ENCODE measurements around the gene HOXB8.

Gene HOXB8

DNA sequence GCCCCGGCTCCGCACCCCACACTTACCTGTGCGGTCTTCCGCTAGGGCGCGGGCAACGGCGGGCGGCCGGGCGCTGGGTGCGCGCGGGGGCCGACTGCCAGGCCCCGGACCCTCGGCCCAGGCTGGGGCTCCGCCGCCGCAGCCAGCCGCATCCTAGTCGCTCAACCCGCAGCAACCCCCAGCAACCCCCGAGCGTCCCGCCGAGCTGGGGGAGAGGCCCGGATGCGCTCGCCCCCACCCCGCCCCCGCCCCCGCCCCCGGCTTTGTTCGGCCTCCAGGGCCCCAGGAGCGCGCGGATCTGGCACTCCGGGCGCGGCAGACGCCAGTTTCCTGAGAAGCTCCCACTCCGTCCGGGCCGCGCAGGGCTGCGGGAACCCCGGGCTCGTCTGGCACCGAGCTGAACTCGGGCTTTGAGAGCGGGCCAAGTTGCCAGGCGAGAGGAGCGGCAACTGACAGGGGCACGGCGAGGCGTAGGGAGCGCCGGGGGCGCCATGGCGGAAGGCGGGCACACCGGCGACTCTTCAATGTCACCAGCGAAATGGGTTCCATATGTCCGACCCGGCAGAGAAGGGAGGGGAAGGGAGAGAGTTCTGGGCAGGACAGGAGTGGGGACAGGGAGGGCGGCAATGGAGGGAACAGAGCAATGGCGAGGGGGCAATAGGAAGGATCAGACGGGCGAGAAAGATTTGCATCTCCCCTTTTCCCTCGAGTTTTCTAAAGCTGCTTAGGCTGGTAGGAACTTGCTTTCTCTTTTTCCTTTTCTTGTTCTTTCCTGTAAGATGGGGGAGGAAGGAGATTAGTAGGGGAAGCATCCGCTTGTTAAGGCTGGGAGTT, 50.7 kb downstream of the HOXB8 start:
- no peaks in the 10 kb centered on the region for H3K79me2 ChIP-seq (ENCODE audit: insufficient read depth, low read depth)
- no peak overlapping the region for H3K4me3 ChIP-seq (IDR thresholded peaks at IDR 0.05; ENCODE audit: insufficient read depth, low read depth, low read length)
- H3K27me3 ChIP-seq (ENCODE audit: insufficient read depth, low read depth) = no peaks in the 10 kb centered on the region
- H3K27ac ChIP-seq = no peak overlapping the region
- no peak overlapping the region for H2AFZ ChIP-seq (ENCODE audit: low read depth)
- H3K36me3 ChIP-seq (ENCODE audit: insufficient read depth) = no peaks in the 10 kb centered on the region
- TF ChIP-seq, protein P1, sequence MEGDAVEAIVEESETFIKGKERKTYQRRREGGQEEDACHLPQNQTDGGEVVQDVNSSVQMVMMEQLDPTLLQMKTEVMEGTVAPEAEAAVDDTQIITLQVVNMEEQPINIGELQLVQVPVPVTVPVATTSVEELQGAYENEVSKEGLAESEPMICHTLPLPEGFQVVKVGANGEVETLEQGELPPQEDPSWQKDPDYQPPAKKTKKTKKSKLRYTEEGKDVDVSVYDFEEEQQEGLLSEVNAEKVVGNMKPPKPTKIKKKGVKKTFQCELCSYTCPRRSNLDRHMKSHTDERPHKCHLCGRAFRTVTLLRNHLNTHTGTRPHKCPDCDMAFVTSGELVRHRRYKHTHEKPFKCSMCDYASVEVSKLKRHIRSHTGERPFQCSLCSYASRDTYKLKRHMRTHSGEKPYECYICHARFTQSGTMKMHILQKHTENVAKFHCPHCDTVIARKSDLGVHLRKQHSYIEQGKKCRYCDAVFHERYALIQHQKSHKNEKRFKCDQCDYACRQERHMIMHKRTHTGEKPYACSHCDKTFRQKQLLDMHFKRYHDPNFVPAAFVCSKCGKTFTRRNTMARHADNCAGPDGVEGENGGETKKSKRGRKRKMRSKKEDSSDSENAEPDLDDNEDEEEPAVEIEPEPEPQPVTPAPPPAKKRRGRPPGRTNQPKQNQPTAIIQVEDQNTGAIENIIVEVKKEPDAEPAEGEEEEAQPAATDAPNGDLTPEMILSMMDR (conservative IDR thresholded peaks at IDR 0.05; ENCODE audit: low read depth, low read length) = no peak
- H4K20me1 ChIP-seq (ENCODE audit: insufficient read depth) = no peaks in the 10 kb centered on the region
- H3K4me1 ChIP-seq (ENCODE audit: low read depth, poor library complexity, severe bottlenecking) = no peaks in the 10 kb centered on the region
- no peak overlapping the region for H3K9ac ChIP-seq
- no peak overlapping the region for H3K4me2 ChIP-seq

DNA sequence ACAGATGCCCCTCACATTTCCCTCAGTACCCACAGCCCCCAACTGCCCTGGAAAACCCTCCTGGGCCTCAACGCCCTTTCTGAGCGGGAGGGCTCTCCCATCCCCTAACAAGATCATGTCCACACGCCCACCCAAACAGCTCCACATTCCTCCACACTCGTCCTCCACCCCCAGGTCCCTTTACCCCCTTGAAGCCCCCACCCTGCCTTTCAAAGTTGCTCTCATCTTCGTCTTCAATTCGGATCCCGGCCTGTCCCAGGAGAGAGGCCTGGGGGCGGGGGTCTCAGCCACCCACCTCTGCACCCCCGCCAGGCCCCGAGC, 51.3 kb downstream of the HOXB8 start:
- no peaks in the 10 kb centered on the region for H3K27me3 ChIP-seq (ENCODE audit: insufficient read depth, low read depth)
- H3K27ac ChIP-seq = no peak overlapping the region
- TF ChIP-seq, protein P1 (conservative IDR thresholded peaks at IDR 0.05; ENCODE audit: low read depth, low read length) = no peak
- H3K79me2 ChIP-seq (ENCODE audit: insufficient read depth, low read depth) = no peaks in the 10 kb centered on the region
- no peak overlapping the region for H3K4me3 ChIP-seq (IDR thresholded peaks at IDR 0.05; ENCODE audit: insufficient read depth, low read depth, low read length)
- H2AFZ ChIP-seq (ENCODE audit: low read depth) = no peak overlapping the region
- H3K36me3 ChIP-seq (ENCODE audit: insufficient read depth) = no peaks in the 10 kb centered on the region
- no peak overlapping the region for H3K9ac ChIP-seq
- H3K4me2 ChIP-seq = no peak overlapping the region
- no peaks in the 10 kb centered on the region for H4K20me1 ChIP-seq (ENCODE audit: insufficient read depth)
- H3K4me1 ChIP-seq (ENCODE audit: low read depth, poor library complexity, severe bottlenecking) = no peaks in the 10 kb centered on the region

DNA sequence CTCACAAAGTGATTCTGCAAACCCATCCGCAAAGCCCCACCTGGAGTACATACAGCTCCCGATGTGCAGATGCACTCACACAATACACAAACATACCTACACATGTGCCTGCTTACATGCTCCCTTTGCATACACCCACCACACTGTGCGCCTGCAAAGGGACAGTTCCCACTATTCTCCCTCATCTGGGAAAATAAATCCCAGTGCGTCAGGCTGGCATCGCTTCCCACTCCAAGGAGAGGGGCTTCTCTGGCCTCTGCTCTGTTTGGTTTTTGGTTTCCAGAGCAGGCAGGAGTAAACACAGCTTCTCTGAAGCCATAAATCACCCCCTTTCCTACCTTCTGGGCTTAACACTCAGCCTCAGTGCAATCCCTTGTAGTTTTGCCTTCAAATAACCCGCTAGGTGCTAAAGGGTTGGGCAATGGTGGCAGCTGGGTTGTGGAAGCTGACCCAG, 51.7 kb downstream of the HOXB8 start:
- TF ChIP-seq, protein P1 (conservative IDR thresholded peaks at IDR 0.05; ENCODE audit: low read depth, low read length) = no peak
- Histone ChIP-seq H3K9ac (no peak overlapping the region), H3K79me2 (ENCODE audit: insufficient read depth, low read depth) (no peaks in the 10 kb centered on the region), H3K27me3 (ENCODE audit: insufficient read depth, low read depth) (no peaks in the 10 kb centered on the region), H2AFZ (ENCODE audit: low read depth) (no peak overlapping the region), H3K4me2 (no peak overlapping the region), H4K20me1 (ENCODE audit: insufficient read depth) (no peaks in the 10 kb centered on the region), H3K4me3 (IDR thresholded peaks at IDR 0.05; ENCODE audit: insufficient read depth, low read depth, low read length) (no peak overlapping the region), H3K4me1 (ENCODE audit: low read depth, poor library complexity, severe bottlenecking) (no peaks in the 10 kb centered on the region), H3K36me3 (ENCODE audit: insufficient read depth) (no peaks in the 10 kb centered on the region), H3K27ac (no peak overlapping the region)

DNA sequence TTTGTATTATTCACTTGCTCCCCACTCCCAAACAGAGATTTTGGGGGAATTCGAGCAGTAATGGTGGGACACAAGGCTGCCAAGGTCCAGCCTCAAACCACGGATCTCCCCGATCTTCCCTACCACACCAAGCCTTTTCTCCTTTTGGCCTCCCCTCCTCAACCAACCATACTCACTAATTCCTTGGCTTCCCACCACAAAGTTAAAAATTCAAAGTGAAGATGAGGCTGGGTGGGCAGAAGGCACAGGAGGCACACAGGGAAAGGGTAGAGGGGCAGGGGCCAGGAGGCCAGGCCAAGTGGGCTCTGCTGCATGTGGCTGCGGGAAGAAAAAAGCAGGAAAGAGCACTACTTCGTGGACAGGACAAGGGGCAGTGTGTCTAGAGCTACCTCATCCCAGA, 52.2 kb downstream of the HOXB8 start:
- Histone ChIP-seq H3K4me3 (IDR thresholded peaks at IDR 0.05; ENCODE audit: insufficient read depth, low read depth, low read length) (no peak overlapping the region), H3K27me3 (ENCODE audit: insufficient read depth, low read depth) (no peaks in the 10 kb centered on the region), H3K79me2 (ENCODE audit: insufficient read depth, low read depth) (no peaks in the 10 kb centered on the region), H3K9ac (no peak overlapping the region), H3K27ac (no peak overlapping the region), H3K36me3 (ENCODE audit: insufficient read depth) (no peaks in the 10 kb centered on the region), H4K20me1 (ENCODE audit: insufficient read depth) (no peaks in the 10 kb centered on the region), H2AFZ (ENCODE audit: low read depth) (no peak overlapping the region), H3K4me1 (ENCODE audit: low read depth, poor library complexity, severe bottlenecking) (no peaks in the 10 kb centered on the region), H3K4me2 (no peak overlapping the region)
- TF ChIP-seq, protein P1 (conservative IDR thresholded peaks at IDR 0.05; ENCODE audit: low read depth, low read length) = no peak

Measured in KMS-11 (cell line).